ENCODE data around the gene SLC1A5. TPM values are rescaled to one million over a fixed set of nuclear protein-coding genes. Genes with fewer than 3 reads are reported as not detected.

The SLC1A5 gene
- total RNA-seq, 1 experiment from 2014 or later, result 239 TPM

GRCh38 chr19:46787331-46788261, 798 bp downstream of the SLC1A5 start (continued):
- TF ChIP-seq E2F5 (CRISPR knock-in tag; IDR thresholded peaks at IDR 0.05) (no peak), SMAD3 (CRISPR knock-in tag; IDR thresholded peaks at IDR 0.05; ENCODE audit: borderline replicate concordance) (no peak), SP1 (CRISPR knock-in tag; conservative IDR thresholded peaks at IDR 0.05) (peak; percentile 28; the same call in 1 of the 2 replicates), ETV6 (CRISPR knock-in tag; IDR thresholded peaks at IDR 0.05) (0 out of 2 replicates have a peak, but pooled peaks have one; percentile 42), MAX (CRISPR knock-in tag; IDR thresholded peaks at IDR 0.05) (0 out of 2 replicates have a peak, but pooled peaks have one; percentile 54), CREB1 (CRISPR knock-in tag; IDR thresholded peaks at IDR 0.05) (no peak), ZNF138 (CRISPR knock-in tag; conservative IDR thresholded peaks at IDR 0.05) (no peak), NR2C2 (CRISPR knock-in tag; IDR thresholded peaks at IDR 0.05) (no peak), SOX15 (CRISPR knock-in tag; IDR thresholded peaks at IDR 0.05) (no peak), ZNF425 (CRISPR knock-in tag; conservative IDR thresholded peaks at IDR 0.05) (no peak), GABPB1 (CRISPR knock-in tag; IDR thresholded peaks at IDR 0.05) (peak; percentile 8; the same call in 1 of the 2 replicates), ELF4 (CRISPR knock-in tag; IDR thresholded peaks at IDR 0.05; ENCODE audit: low read depth) (0 out of 2 replicates have a peak, but pooled peaks have one; percentile 35), ATF6 (CRISPR knock-in tag; IDR thresholded peaks at IDR 0.05) (no peak), ATF3 (CRISPR knock-in tag; conservative IDR thresholded peaks at IDR 0.05) (no peak), ZBTB21 (CRISPR knock-in tag; IDR thresholded peaks at IDR 0.05; ENCODE audit: borderline replicate concordance) (no peak), ATF1 (CRISPR knock-in tag; IDR thresholded peaks at IDR 0.05) (no peak), AFF4 (CRISPR knock-in tag; IDR thresholded peaks at IDR 0.05; ENCODE audit: borderline replicate concordance) (no peak), NR3C1 (CRISPR knock-in tag; conservative IDR thresholded peaks at IDR 0.05; ENCODE audit: low read depth) (no peak), PRDM15 (CRISPR knock-in tag; IDR thresholded peaks at IDR 0.05) (no peak), E2F1 (CRISPR knock-in tag; IDR thresholded peaks at IDR 0.05) (no peak), ZNF416 (CRISPR knock-in tag; IDR thresholded peaks at IDR 0.05) (no peak), USF2 (CRISPR knock-in tag; IDR thresholded peaks at IDR 0.05) (peak; percentile 91)
